OCI-LY7 (cell line): ENCODE measurements around the gene IKZF3.

Experiments
- CTCF ChIP-seq: fragments of 200-600 bp; sonication (generic); conservative IDR thresholded peaks from 2 replicates; pipeline ENCODE4 v1.5.1; 2014; ENCODE audit warnings: mild to moderate bottlenecking, antibody characterized with exemption, low read length, moderate library complexity, mixed read lengths
- EZH2phosphoT487 ChIP-seq: fragments of 200-600 bp; sonication (generic); IDR thresholded peaks from 2 replicates; pipeline ENCODE4 v1.6.1; 2018; ENCODE audit warnings: low read depth, borderline replicate concordance, mild to moderate bottlenecking, mixed run types, antibody characterized with exemption, low read length, moderate library complexity, mixed read lengths

- TF ChIP-seq CTCF (no peak), EZH2phosphoT487 (no peak)
These were observed 152.3 kb downstream of the IKZF3 start for GRCh38 chr17:39711851-39712250.
